NT2/D1 (cell line): ENCODE results near the gene SLIT3.

Experiments
- SUZ12 ChIP-seq: IDR thresholded peaks from 2 replicates; pipeline ENCODE4 v1.6.1; 2011; ENCODE audit not compliant: insufficient read length, insufficient read depth; ENCODE audit errors: extremely low read depth
- YY1 ChIP-seq: IDR thresholded peaks from 2 replicates; pipeline ENCODE4 v1.6.1; 2011; ENCODE audit not compliant: insufficient read length, insufficient read depth
- ZNF274 ChIP-seq: IDR thresholded peaks from 2 replicates; pipeline ENCODE4 v1.6.1; 2011; ENCODE audit warnings: mild to moderate bottlenecking, low read depth, low read length

- TF ChIP-seq SUZ12 (no peak), ZNF274 (no peak), YY1 (no peak)
Observed at GRCh38 chr5:169062690-169063089, 238.2 kb downstream of the SLIT3 start.
